ENCODE data around the gene UPF3A. TPM values are rescaled to one million over a fixed set of nuclear protein-coding genes. Genes with fewer than 3 reads are reported as not detected.
"Not testable (repeated sequence)": the region's sequence is repeated elsewhere in the genome, so short reads cannot be mapped to it uniquely, and the experiment has no call there.

The UPF3A gene
- total RNA-seq, 3 donors from 2014 or later (not counting 1 experiment from before 2014, with no cell fraction given), result 37.8 to 66.5 (median 44.7) TPM

DNA sequence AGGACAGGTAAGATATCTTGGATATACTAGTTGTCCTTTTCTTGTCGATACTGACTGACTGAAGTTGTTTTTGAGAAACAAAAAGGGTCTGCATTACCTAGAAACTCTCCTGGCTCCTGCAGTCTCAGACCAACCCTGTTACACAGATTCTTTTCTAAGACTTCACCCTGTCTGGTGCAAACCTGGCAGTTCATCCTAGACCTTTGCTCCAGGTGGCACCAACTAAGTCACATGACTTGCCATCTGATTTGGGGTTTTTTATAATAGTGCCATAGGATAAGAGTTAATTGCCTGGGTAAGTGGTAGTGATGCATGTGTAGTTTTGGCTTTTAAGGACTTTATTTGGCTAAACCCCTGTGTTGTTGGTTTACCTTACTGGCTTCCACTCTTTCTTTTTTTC, 47.2 kb downstream of the UPF3A start:
- no peak overlapping the region for H3K4me3 ChIP-seq (ENCODE audit: low read length)
- intact Hi-C loops (cut with micrococcal nuclease), result no loop called here
- ATAC-seq (no peak), DNase-seq (no peak)
- Mint-ChIP-seq H3K4me3 (no peak overlapping the region), H3K27ac (no peak overlapping the region), H3K36me3 (peaks cover 18% of the 10 kb centered on the region), H3K27me3 (ENCODE audit: low read depth in 2 of 2) (peaks cover 0 to 3% of the 10 kb centered on the region in 2 donors), H3K4me1 (peaks cover under 1 to 7% of the 10 kb centered on the region in 2 donors), H3K9me3 (no peaks in the 10 kb centered on the region)
- H3K4me1 ChIP-seq (ENCODE audit: control insufficient read depth, insufficient read depth, low read length), result no peaks in the 10 kb centered on the region
- H3K36me3 ChIP-seq (ENCODE audit: control insufficient read depth, insufficient read depth, low read length), result peaks cover 20% of the 10 kb centered on the region
- no peak overlapping the region for H3K27ac ChIP-seq (ENCODE audit: low read length)
- no peaks in the 10 kb centered on the region for H3K27me3 ChIP-seq (ENCODE audit: control insufficient read depth, insufficient read depth, low read length)
- WGBS (ENCODE audit: insufficient coverage), result 92% methylated on average over 1 of the region's 1 CpG
- H3K9me3 ChIP-seq (ENCODE audit: control insufficient read depth, insufficient read depth, low read length), result no peaks in the 10 kb centered on the region
- TF ChIP-seq, protein P1, sequence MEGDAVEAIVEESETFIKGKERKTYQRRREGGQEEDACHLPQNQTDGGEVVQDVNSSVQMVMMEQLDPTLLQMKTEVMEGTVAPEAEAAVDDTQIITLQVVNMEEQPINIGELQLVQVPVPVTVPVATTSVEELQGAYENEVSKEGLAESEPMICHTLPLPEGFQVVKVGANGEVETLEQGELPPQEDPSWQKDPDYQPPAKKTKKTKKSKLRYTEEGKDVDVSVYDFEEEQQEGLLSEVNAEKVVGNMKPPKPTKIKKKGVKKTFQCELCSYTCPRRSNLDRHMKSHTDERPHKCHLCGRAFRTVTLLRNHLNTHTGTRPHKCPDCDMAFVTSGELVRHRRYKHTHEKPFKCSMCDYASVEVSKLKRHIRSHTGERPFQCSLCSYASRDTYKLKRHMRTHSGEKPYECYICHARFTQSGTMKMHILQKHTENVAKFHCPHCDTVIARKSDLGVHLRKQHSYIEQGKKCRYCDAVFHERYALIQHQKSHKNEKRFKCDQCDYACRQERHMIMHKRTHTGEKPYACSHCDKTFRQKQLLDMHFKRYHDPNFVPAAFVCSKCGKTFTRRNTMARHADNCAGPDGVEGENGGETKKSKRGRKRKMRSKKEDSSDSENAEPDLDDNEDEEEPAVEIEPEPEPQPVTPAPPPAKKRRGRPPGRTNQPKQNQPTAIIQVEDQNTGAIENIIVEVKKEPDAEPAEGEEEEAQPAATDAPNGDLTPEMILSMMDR (IDR thresholded peaks at IDR 0.05), result no peak

DNA sequence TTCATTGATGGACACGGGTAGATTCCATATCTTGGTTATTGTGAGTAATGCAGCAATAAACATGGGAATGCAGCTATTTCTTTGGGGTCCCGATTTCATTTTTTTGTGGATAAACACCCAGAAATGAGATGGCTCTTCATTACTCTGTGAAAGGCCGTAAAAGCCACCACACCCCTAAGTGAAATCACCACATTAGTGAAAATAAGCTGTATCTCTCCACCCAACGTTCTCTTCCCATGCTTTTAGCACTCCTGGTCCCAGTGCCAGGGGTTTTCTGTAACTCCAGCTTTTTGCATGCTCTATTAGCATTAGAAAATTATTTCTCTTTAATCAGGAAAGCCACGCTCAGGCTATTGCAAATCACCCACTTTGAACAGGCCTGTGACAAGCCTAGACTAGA, 48.7 kb downstream of the UPF3A start:
- no peak overlapping the region for H3K27ac ChIP-seq (ENCODE audit: low read length)
- peaks cover 5% of the 10 kb centered on the region for H3K36me3 ChIP-seq (ENCODE audit: control insufficient read depth, insufficient read depth, low read length)
- TF ChIP-seq, protein P1 (IDR thresholded peaks at IDR 0.05), result no peak
- Mint-ChIP-seq H3K27me3 (ENCODE audit: low read depth in 2 of 2) (peaks cover 0 to 8% of the 10 kb centered on the region in 2 donors), H3K9me3 (no peaks in the 10 kb centered on the region), H3K4me3 (no peak overlapping the region), H3K36me3 (peaks cover 7% of the 10 kb centered on the region), H3K27ac (no peak overlapping the region), H3K4me1 (peaks cover 14 to 19% of the 10 kb centered on the region in 2 donors)
- intact Hi-C loops (cut with micrococcal nuclease), result no loop called here
- WGBS (ENCODE audit: insufficient coverage), result 95% methylated on average over 5 of the region's 5 CpGs
- H3K9me3 ChIP-seq (ENCODE audit: control insufficient read depth, insufficient read depth, low read length), result no peaks in the 10 kb centered on the region
- no peak for DNase-seq
- ATAC-seq, result no peak
- H3K27me3 ChIP-seq (ENCODE audit: control insufficient read depth, insufficient read depth, low read length), result no peaks in the 10 kb centered on the region
- H3K4me1 ChIP-seq (ENCODE audit: control insufficient read depth, insufficient read depth, low read length), result peaks cover 10% of the 10 kb centered on the region
- H3K4me3 ChIP-seq (ENCODE audit: low read length), result no peak overlapping the region

DNA sequence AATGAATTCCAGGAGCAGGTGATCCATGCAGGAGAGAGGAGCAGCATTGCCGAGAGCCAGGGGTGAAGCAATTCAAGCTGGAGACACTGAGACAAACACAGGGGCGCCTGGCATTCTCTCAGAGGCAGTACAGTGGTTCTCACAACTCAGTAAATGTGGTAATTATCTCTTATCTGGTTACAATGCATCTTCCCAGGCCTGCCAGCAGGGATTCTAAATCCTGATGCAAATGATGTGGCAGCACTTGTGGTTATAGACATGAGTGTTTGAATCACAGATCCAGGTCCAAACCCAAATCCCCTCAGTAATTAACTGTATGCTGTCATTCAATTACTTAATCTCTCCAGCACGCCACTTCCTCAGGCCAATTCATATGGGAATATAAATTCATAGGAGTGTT, 52.5 kb downstream of the UPF3A start:
- H3K27ac ChIP-seq (ENCODE audit: low read length); ATAC-seq; H3K36me3 Mint-ChIP-seq; H3K27ac Mint-ChIP-seq; H3K9me3 ChIP-seq (ENCODE audit: control insufficient read depth, insufficient read depth, low read length); H3K27me3 ChIP-seq (ENCODE audit: control insufficient read depth, insufficient read depth, low read length); H3K36me3 ChIP-seq (ENCODE audit: control insufficient read depth, insufficient read depth, low read length); intact Hi-C loops (cut with micrococcal nuclease); H3K4me3 ChIP-seq (ENCODE audit: low read length); H3K9me3 Mint-ChIP-seq; DNase-seq: not testable (repeated sequence)
- peak overlapping the region; percentile 40 for H3K4me3 Mint-ChIP-seq
- peaks cover 15 to 19% of the 10 kb centered on the region in 2 donors for H3K4me1 Mint-ChIP-seq
- H3K4me1 ChIP-seq (ENCODE audit: control insufficient read depth, insufficient read depth, low read length), result peaks cover 13% of the 10 kb centered on the region
- 69% methylated on average over 2 of the region's 3 CpGs for WGBS (ENCODE audit: insufficient coverage)
- peaks cover 0 to 14% of the 10 kb centered on the region in 2 donors for H3K27me3 Mint-ChIP-seq (ENCODE audit: low read depth in 2 of 2)

DNA sequence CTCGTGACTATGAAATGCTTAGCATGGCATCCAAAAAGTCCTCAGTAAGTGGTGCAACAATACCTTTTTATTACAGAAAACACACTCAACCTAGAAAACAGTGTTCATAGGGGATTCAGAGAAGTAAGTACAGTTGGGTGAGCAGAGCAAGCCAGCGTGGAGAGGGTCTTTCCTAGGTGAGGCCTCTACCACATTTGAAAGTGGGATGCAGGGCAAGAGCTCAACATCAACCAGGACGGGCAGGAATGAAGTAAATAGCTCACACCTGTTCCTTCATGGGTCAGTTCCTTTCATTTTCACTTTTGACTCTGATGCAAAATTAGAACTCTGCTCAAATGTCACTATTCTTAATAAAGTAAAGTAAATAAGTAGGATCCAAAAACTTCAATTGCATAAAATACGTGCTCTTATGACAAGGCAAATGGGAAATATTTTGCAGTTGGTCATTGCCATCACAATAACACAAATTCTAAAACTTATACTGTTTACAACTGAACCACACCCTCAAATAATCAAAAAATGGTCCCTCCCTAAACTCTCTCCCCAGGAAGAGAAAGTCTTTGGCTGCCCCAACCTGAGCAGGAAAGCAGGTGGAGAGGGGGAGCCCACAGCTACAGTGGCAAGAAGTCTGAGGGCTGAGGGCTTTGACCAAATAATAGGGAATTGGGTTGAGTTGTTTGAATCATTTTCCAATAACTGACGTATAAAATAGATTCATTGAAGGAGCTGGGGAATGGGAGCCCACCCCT, 53.1 kb downstream of the UPF3A start:
- Mint-ChIP-seq H3K9me3 (no peaks in the 10 kb centered on the region), H3K27ac (no peak overlapping the region), H3K4me3 (peak overlapping the region; percentile 40), H3K36me3 (no peaks in the 10 kb centered on the region), H3K27me3 (ENCODE audit: low read depth in 2 of 2) (peaks cover 0 to 14% of the 10 kb centered on the region in 2 donors), H3K4me1 (peaks cover 16 to 23% of the 10 kb centered on the region in 2 donors)
- H3K36me3 ChIP-seq (ENCODE audit: control insufficient read depth, insufficient read depth, low read length), result no peaks in the 10 kb centered on the region
- ATAC-seq (no peak), DNase-seq (peak in 1 of 2 donors; percentile 19)
- peaks cover 18% of the 10 kb centered on the region for H3K4me1 ChIP-seq (ENCODE audit: control insufficient read depth, insufficient read depth, low read length)
- no peak overlapping the region for H3K4me3 ChIP-seq (ENCODE audit: low read length)
- no peaks in the 10 kb centered on the region for H3K27me3 ChIP-seq (ENCODE audit: control insufficient read depth, insufficient read depth, low read length)
- no peak overlapping the region for H3K27ac ChIP-seq (ENCODE audit: low read length)
- WGBS (ENCODE audit: insufficient coverage), result 52% methylated on average over 4 of the region's 5 CpGs
- H3K9me3 ChIP-seq (ENCODE audit: control insufficient read depth, insufficient read depth, low read length), result no peaks in the 10 kb centered on the region
- TF ChIP-seq, protein P1 (IDR thresholded peaks at IDR 0.05), result no peak
- intact Hi-C loops (cut with micrococcal nuclease), result no loop called here

DNA sequence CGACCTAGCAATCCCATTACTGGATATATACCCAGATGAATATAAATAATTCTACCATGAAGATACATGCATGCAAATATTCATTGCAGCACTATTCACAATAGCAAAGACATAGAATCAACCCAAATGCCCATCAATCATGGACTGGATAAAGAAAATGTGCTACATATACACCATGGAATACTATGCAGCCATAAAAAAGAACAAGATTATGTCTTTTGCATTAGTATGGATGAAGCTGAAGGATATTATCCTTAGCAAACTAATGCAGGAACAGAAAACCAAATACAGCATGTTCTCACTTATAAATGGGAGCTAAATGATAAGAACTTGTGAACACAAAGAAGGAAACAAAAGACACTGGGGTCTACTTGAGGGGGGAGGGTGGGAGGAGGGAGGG, 55.1 kb downstream of the UPF3A start:
- DNase-seq; ATAC-seq; H3K4me3 Mint-ChIP-seq; intact Hi-C loops (cut with micrococcal nuclease); H3K4me3 ChIP-seq (ENCODE audit: low read length); H3K36me3 ChIP-seq (ENCODE audit: control insufficient read depth, insufficient read depth, low read length); H3K27me3 ChIP-seq (ENCODE audit: control insufficient read depth, insufficient read depth, low read length); H3K9me3 Mint-ChIP-seq; H3K36me3 Mint-ChIP-seq; H3K27ac ChIP-seq (ENCODE audit: low read length); H3K9me3 ChIP-seq (ENCODE audit: control insufficient read depth, insufficient read depth, low read length); H3K27ac Mint-ChIP-seq: not testable (repeated sequence)
- WGBS (ENCODE audit: insufficient coverage), result no CpG with 5 or more reads among the region's 1 CpG
- peaks cover 35 to 43% of the 10 kb centered on the region in 2 donors for H3K4me1 Mint-ChIP-seq
- H3K4me1 ChIP-seq (ENCODE audit: control insufficient read depth, insufficient read depth, low read length), result peaks cover 38% of the 10 kb centered on the region
- H3K27me3 Mint-ChIP-seq (ENCODE audit: low read depth in 2 of 2), result peaks cover 7 to 14% of the 10 kb centered on the region in 2 donors
